ENCODE results near the gene POU2F3.

Gene POU2F3

GRCh38 chr11:120226242-120226641, 13.7 kb upstream of the POU2F3 start:
- Histone ChIP-seq H3K4ac (ENCODE audit: low read depth, low read length) (no peak overlapping the region), H3K9ac (ENCODE audit: low read length) (no peak overlapping the region), H4K5ac (ENCODE audit: low read length) (no peak overlapping the region), H3K4me3 (ENCODE audit: low read length) (no peak overlapping the region), H3K4me2 (ENCODE audit: low read length) (no peak overlapping the region), H2BK5ac (ENCODE audit: low read length) (no peak overlapping the region), H4K8ac (ENCODE audit: low read depth, low read length) (no peak overlapping the region), H2BK120ac (ENCODE audit: low read depth, low read length) (no peak overlapping the region), H3K79me1 (ENCODE audit: low read length) (no peaks in the 10 kb centered on the region), H2AK5ac (ENCODE audit: low read length) (no peak overlapping the region), H3K27me3 (ENCODE audit: insufficient read depth, low read length, poor library complexity) (no peaks in the 10 kb centered on the region), H3K36me3 (ENCODE audit: control insufficient read depth, insufficient read depth, low read length) (no peaks in the 10 kb centered on the region), H3K27ac (ENCODE audit: low read depth, low read length) (no peak overlapping the region), H2BK15ac (replicated peaks; ENCODE audit: low read depth) (no peak overlapping the region), H3K56ac (ENCODE audit: low read length) (no peak overlapping the region), H3K4me1 (ENCODE audit: control insufficient read depth, low read depth, low read length) (no peaks in the 10 kb centered on the region), H3K18ac (ENCODE audit: low read length) (no peak overlapping the region), H3K79me2 (ENCODE audit: control insufficient read depth, insufficient read depth, low read length) (no peaks in the 10 kb centered on the region), H3K23ac (ENCODE audit: low read length) (no peak overlapping the region)
- no CpG with 5 or more reads among the region's 5 CpGs for WGBS (ENCODE audit: extremely low coverage, insufficient coverage, low lambda C conversion rate)
- DNase-seq, result no peak

DNA sequence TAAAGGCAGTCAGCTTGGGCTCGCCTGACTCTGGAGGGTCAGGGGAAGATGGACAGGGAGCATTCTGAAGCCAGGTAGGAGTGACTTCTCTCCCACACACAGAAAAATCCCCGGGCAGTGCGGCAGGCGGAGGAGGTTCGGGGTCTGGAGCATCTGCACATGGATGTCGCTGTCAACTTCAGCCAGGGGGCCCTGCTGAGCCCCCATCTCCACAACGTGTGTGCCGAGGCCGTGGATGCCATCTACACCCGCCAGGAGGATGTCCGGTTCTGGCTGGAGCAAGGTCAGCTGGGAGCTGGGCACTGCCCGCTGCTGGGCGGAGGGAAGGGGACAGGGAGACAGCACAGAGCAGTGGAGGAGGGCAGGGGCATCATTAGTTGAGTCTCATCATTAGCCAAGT, 13.2 kb upstream of the POU2F3 start:
- Histone ChIP-seq H3K56ac (ENCODE audit: low read length) (no peak overlapping the region), H3K4me3 (ENCODE audit: low read length) (no peak overlapping the region), H3K36me3 (ENCODE audit: control insufficient read depth, insufficient read depth, low read length) (no peaks in the 10 kb centered on the region), H4K8ac (ENCODE audit: low read depth, low read length) (no peak overlapping the region), H2AK5ac (ENCODE audit: low read length) (no peak overlapping the region), H2BK120ac (ENCODE audit: low read depth, low read length) (no peak overlapping the region), H3K79me2 (ENCODE audit: control insufficient read depth, insufficient read depth, low read length) (no peaks in the 10 kb centered on the region), H3K9ac (ENCODE audit: low read length) (no peak overlapping the region), H3K4me1 (ENCODE audit: control insufficient read depth, low read depth, low read length) (no peaks in the 10 kb centered on the region), H3K27me3 (ENCODE audit: insufficient read depth, low read length, poor library complexity) (no peaks in the 10 kb centered on the region), H3K79me1 (ENCODE audit: low read length) (no peaks in the 10 kb centered on the region), H3K4ac (ENCODE audit: low read depth, low read length) (no peak overlapping the region), H3K23ac (ENCODE audit: low read length) (no peak overlapping the region), H2BK5ac (ENCODE audit: low read length) (no peak overlapping the region), H3K4me2 (ENCODE audit: low read length) (no peak overlapping the region), H3K18ac (ENCODE audit: low read length) (no peak overlapping the region), H2BK15ac (replicated peaks; ENCODE audit: low read depth) (no peak overlapping the region), H4K5ac (ENCODE audit: low read length) (no peak overlapping the region), H3K27ac (ENCODE audit: low read depth, low read length) (no peak overlapping the region)
- DNase-seq, result no peak
- no CpG with 5 or more reads among the region's 13 CpGs for WGBS (ENCODE audit: extremely low coverage, insufficient coverage, low lambda C conversion rate)

- no peak overlapping the region for H2BK15ac ChIP-seq (replicated peaks; ENCODE audit: low read depth)
- no peak for DNase-seq
- no peak overlapping the region for H3K9ac ChIP-seq (ENCODE audit: low read length)
Measured at GRCh38 chr11:120227228-120227852, 12.6 kb upstream of the POU2F3 start.

GRCh38 chr11:120228794-120229384, 11.1 kb upstream of the POU2F3 start:
- DNase-seq, result no peak
- WGBS (ENCODE audit: extremely low coverage, insufficient coverage, low lambda C conversion rate), result no CpG with 5 or more reads among the region's 16 CpGs

More at GRCh38 chr11:120227228-120227852, 12.6 kb upstream of the POU2F3 start:
- Histone ChIP-seq H3K79me2 (ENCODE audit: control insufficient read depth, insufficient read depth, low read length) (no peaks in the 10 kb centered on the region), H2AK5ac (ENCODE audit: low read length) (no peak overlapping the region), H3K23ac (ENCODE audit: low read length) (no peak overlapping the region), H3K4me3 (ENCODE audit: low read length) (no peak overlapping the region), H3K36me3 (ENCODE audit: control insufficient read depth, insufficient read depth, low read length) (no peaks in the 10 kb centered on the region), H3K4me2 (ENCODE audit: low read length) (no peak overlapping the region), H3K4me1 (ENCODE audit: control insufficient read depth, low read depth, low read length) (no peaks in the 10 kb centered on the region), H3K56ac (ENCODE audit: low read length) (no peak overlapping the region), H3K18ac (ENCODE audit: low read length) (no peak overlapping the region), H3K79me1 (ENCODE audit: low read length) (no peaks in the 10 kb centered on the region), H4K8ac (ENCODE audit: low read depth, low read length) (no peak overlapping the region), H3K4ac (ENCODE audit: low read depth, low read length) (no peak overlapping the region), H2BK120ac (ENCODE audit: low read depth, low read length) (no peak overlapping the region), H4K5ac (ENCODE audit: low read length) (no peak overlapping the region), H2BK5ac (ENCODE audit: low read length) (no peak overlapping the region), H3K27ac (ENCODE audit: low read depth, low read length) (no peak overlapping the region), H3K27me3 (ENCODE audit: insufficient read depth, low read length, poor library complexity) (no peaks in the 10 kb centered on the region)
- no CpG with 5 or more reads among the region's 5 CpGs for WGBS (ENCODE audit: extremely low coverage, insufficient coverage, low lambda C conversion rate)

DNA sequence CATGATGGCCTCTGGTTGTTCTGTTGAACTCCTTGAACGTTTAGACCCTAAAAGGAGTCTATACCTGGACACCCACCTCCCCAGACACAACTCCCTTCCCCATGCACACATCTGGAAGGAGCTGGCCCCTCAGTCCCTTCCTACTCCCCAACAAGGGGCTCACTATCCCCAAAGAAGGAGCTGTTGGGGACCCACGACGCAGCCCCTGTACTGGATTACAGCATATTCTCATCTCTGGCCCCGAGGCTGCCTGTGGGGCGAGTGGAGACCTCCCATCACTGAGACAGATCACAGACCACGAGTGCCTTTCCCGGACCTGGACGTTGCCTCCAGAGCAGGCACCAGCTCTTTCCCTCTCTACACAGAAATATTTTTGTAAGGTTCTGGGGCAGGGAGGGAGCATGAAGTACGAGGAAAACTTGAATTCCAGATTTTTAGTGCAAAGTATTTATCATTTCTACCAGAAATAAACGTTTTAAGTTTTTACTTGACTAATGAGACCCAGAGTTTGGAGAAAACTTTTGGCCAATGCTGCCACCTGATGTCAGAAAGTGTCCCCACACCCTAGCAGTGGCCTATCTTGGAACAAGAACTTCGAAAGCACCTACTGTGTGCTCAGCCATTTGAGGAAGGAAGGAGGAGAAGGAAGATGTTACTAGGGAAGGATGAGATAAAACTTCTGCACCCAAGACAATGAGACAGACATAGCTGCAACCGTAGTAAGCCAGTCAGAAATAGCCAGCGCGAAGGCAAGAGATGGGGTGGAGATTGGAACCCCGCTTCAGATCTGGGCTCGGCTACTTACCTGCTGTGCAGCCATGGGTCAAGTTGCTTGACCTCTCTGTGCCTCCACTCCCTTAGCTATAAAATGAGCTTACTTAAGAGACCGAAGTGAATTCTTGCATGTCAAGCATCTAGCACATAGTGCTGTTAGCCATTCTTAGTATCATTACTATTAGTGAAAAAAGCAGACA, 10.2 kb upstream of the POU2F3 start:
- H2AK5ac ChIP-seq (ENCODE audit: low read length), result no peak overlapping the region
- no peak overlapping the region for H3K27ac ChIP-seq (ENCODE audit: low read depth, low read length)
- no CpG with 5 or more reads among the region's 17 CpGs for WGBS (ENCODE audit: extremely low coverage, insufficient coverage, low lambda C conversion rate)

More at GRCh38 chr11:120228794-120229384, 11.1 kb upstream of the POU2F3 start:
- no peak overlapping the region for H4K5ac ChIP-seq (ENCODE audit: low read length)
- no peak overlapping the region for H3K4me3 ChIP-seq (ENCODE audit: low read length)
- H3K23ac ChIP-seq (ENCODE audit: low read length), result no peak overlapping the region
- H3K4ac ChIP-seq (ENCODE audit: low read depth, low read length), result no peak overlapping the region
- no peak overlapping the region for H3K18ac ChIP-seq (ENCODE audit: low read length)
- H3K4me2 ChIP-seq (ENCODE audit: low read length), result no peak overlapping the region
- H2BK5ac ChIP-seq (ENCODE audit: low read length), result no peak overlapping the region
- no peak overlapping the region for H3K9ac ChIP-seq (ENCODE audit: low read length)
- H3K4me1 ChIP-seq (ENCODE audit: control insufficient read depth, low read depth, low read length), result no peaks in the 10 kb centered on the region
- H3K79me2 ChIP-seq (ENCODE audit: control insufficient read depth, insufficient read depth, low read length), result no peaks in the 10 kb centered on the region
- H4K8ac ChIP-seq (ENCODE audit: low read depth, low read length), result no peak overlapping the region
- H2AK5ac ChIP-seq (ENCODE audit: low read length), result no peak overlapping the region
- H3K56ac ChIP-seq (ENCODE audit: low read length), result no peak overlapping the region
- no peak overlapping the region for H3K27ac ChIP-seq (ENCODE audit: low read depth, low read length)
- no peak overlapping the region for H2BK15ac ChIP-seq (replicated peaks; ENCODE audit: low read depth)
- H3K79me1 ChIP-seq (ENCODE audit: low read length), result no peaks in the 10 kb centered on the region
- H2BK120ac ChIP-seq (ENCODE audit: low read depth, low read length), result no peak overlapping the region
- no peaks in the 10 kb centered on the region for H3K36me3 ChIP-seq (ENCODE audit: control insufficient read depth, insufficient read depth, low read length)
- H3K27me3 ChIP-seq (ENCODE audit: insufficient read depth, low read length, poor library complexity), result no peaks in the 10 kb centered on the region

More for the DNA sequence above, 10.2 kb upstream of the POU2F3 start:
- H4K8ac ChIP-seq (ENCODE audit: low read depth, low read length), result no peak overlapping the region
- no peak overlapping the region for H3K18ac ChIP-seq (ENCODE audit: low read length)
- H2BK120ac ChIP-seq (ENCODE audit: low read depth, low read length), result no peak overlapping the region
- H2BK15ac ChIP-seq (replicated peaks; ENCODE audit: low read depth), result no peak overlapping the region
- no peak overlapping the region for H3K56ac ChIP-seq (ENCODE audit: low read length)
- no peak overlapping the region for H3K4ac ChIP-seq (ENCODE audit: low read depth, low read length)
- no peaks in the 10 kb centered on the region for H3K4me1 ChIP-seq (ENCODE audit: control insufficient read depth, low read depth, low read length)
- no peak overlapping the region for H3K9ac ChIP-seq (ENCODE audit: low read length)
- peak; percentile 65 for DNase-seq
- H3K36me3 ChIP-seq (ENCODE audit: control insufficient read depth, insufficient read depth, low read length), result no peaks in the 10 kb centered on the region
- H3K27me3 ChIP-seq (ENCODE audit: insufficient read depth, low read length, poor library complexity), result no peaks in the 10 kb centered on the region
- no peak overlapping the region for H4K5ac ChIP-seq (ENCODE audit: low read length)
- no peak overlapping the region for H3K4me3 ChIP-seq (ENCODE audit: low read length)
- no peak overlapping the region for H2BK5ac ChIP-seq (ENCODE audit: low read length)
- H3K79me2 ChIP-seq (ENCODE audit: control insufficient read depth, insufficient read depth, low read length), result no peaks in the 10 kb centered on the region
- H3K79me1 ChIP-seq (ENCODE audit: low read length), result no peaks in the 10 kb centered on the region
- no peak overlapping the region for H3K23ac ChIP-seq (ENCODE audit: low read length)
- no peak overlapping the region for H3K4me2 ChIP-seq (ENCODE audit: low read length)

Data from mesendoderm (in vitro differentiated cells).